K562 (cell line): ENCODE measurements around the gene P2RY8. TPM values are rescaled to one million over a fixed set of nuclear protein-coding genes. Genes with fewer than 3 reads are reported as not detected.
A peak's percentile ranks its signal among the peaks of the same experiment; 100 is the strongest.

ENCODE experiments used
- ATAC-seq: fragments of 200-7000 bp; cut with Tn5 transposase; 3 replicates; pipeline ENCODE4 v1.9.1; 2020; ENCODE audit warnings: moderate library complexity
- BruUV-seq: library from RNA; stranded (reverse); fragments of 400-500 nt; replicated peaks from 2 replicates; lab custom pipeline; 2021; lab: Mats Ljungman, UMichigan
- CTCF ChIA-PET: fragments of 300-600 bp; formaldehyde crosslinking; extraction: SDS; loops from one replicate; lab custom pipeline; 2021; ENCODE audit warnings: low intra/inter-chr PET ratio; lab: Yijun Ruan, JAX
- POLR2A ChIA-PET: fragments of 300-600, 350-650 bp; sonication (Branson Sonifier 250); formaldehyde crosslinking; extraction: SDS; loops from one replicate; lab custom pipeline; 2021; ENCODE audit warnings: antibody characterized with exemption, inconsistent platforms; lab: Yijun Ruan, JAX
- DNase-seq, 4 experiments: peaks; one replicate each; pipeline versions ENCODE4 v3.0.0 to v3.0.0-alpha.2; 2011 to 2018; ENCODE audit warnings: low spot score in 3 of 4, mixed read lengths in 3 of 4; ENCODE audit errors: extremely low read depth in 1 of 4
- FAIRE-seq: peaks from 2 replicates; lab custom pipeline; 2011; peaks lifted over from hg19 to GRCh38; lab: Jason Lieb, UNC
- H2AFZ ChIP-seq: 2 replicates; pipeline ENCODE4 v1.6.0; 2011; ENCODE audit warnings: low read depth, low read length, control low read depth, inconsistent platforms
- H3K27ac ChIP-seq: fragments of 200-600 bp; 3 replicates; pipeline ENCODE4 v1.8.0; 2011; ENCODE audit warnings: low read depth, mild to moderate bottlenecking, control low read depth, inconsistent platforms, low read length, moderate library complexity, mixed read lengths; ENCODE audit errors: extremely low read depth
- H3K27me3 ChIP-seq, 2 experiments: fragments of 300-600 bp in 1 of 2; 2 replicates in 1 of 2; 3 replicates in 1 of 2; pipeline versions ENCODE4 v1.6.0 to v1.8.0; 2011; ENCODE audit warnings: inconsistent platforms in 2 of 2, low read length in 2 of 2, mild to moderate bottlenecking in 1 of 2, mixed read lengths in 1 of 2, moderate library complexity in 1 of 2; ENCODE audit not compliant: control insufficient read depth in 2 of 2, insufficient read depth in 2 of 2
- H3K36me3 ChIP-seq: fragments of 300-600 bp; 3 replicates; pipeline ENCODE4 v1.8.0; 2011; ENCODE audit warnings: mild to moderate bottlenecking, low read length, inconsistent platforms; ENCODE audit not compliant: control insufficient read depth, insufficient read depth
- H3K4me1 ChIP-seq, 2 experiments: fragments of 200-600 bp in 1 of 2; replicated peaks in 1 of 2; 2 replicates in 1 of 2; 3 replicates in 1 of 2; pipeline versions ENCODE4 v1.5.1 to v1.8.0; 2011; ENCODE audit warnings: inconsistent platforms in 2 of 2, low read length in 2 of 2, mild to moderate bottlenecking in 1 of 2, mixed read lengths in 1 of 2, moderate library complexity in 1 of 2; ENCODE audit not compliant: control insufficient read depth in 2 of 2, insufficient read depth in 2 of 2
- H3K4me2 ChIP-seq: 2 replicates; pipeline ENCODE4 v1.6.1; 2011; ENCODE audit warnings: low read length, control low read depth, inconsistent platforms, mixed read lengths; ENCODE audit not compliant: insufficient read depth
- H3K4me3 ChIP-seq: fragments of 200-600 bp; sonication (generic), shearing (Covaris generic); 2 replicates; pipeline ENCODE4 v1.5.1; 2016; ENCODE audit warnings: control low read depth, inconsistent platforms
- H3K79me2 ChIP-seq: fragments of 200-600 bp; 3 replicates; pipeline ENCODE4 v1.8.0; 2011; ENCODE audit warnings: low read length, inconsistent platforms; ENCODE audit not compliant: control insufficient read depth, insufficient read depth
- H3K9ac ChIP-seq, 2 experiments: 2 replicates each; pipeline versions ENCODE4 v1.6.0 to v1.6.1; 2011; ENCODE audit warnings: low read depth in 2 of 2, low read length in 2 of 2, control low read depth in 1 of 2, inconsistent platforms in 1 of 2, mild to moderate bottlenecking in 1 of 2, mixed read lengths in 1 of 2; ENCODE audit not compliant: insufficient read depth in 1 of 2
- H3K9me1 ChIP-seq: one replicate; pipeline ENCODE4 v1.6.0; 2011; ENCODE audit warnings: inconsistent platforms, mild to moderate bottlenecking, low read length, moderate library complexity; ENCODE audit not compliant: control insufficient read depth, insufficient read depth
- H3K9me3 ChIP-seq: replicated peaks from 2 replicates; pipeline ENCODE4 v1.5.1; 2011; ENCODE audit warnings: low read depth, low read length, inconsistent platforms; ENCODE audit not compliant: control insufficient read depth, insufficient read depth
- H4K20me1 ChIP-seq: replicated peaks from 2 replicates; pipeline ENCODE4 v1.6.1; 2011; ENCODE audit warnings: low read length, inconsistent platforms, mixed read lengths; ENCODE audit not compliant: control insufficient read depth, insufficient read depth
- FOSL1 ChIP-seq: fragments of 200-800 bp; sonication (Bioruptor generic); conservative IDR thresholded peaks from 2 replicates; pipeline ENCODE4 v1.6.1; 2016; ENCODE audit warnings: missing genetic modification characterization, missing compliant biosample characterization
- HDGF ChIP-seq: fragments of 450-650 bp; IDR thresholded peaks from 2 replicates; pipeline ENCODE4 v1.6.1; 2016
- JUND ChIP-seq, 2 experiments: IDR thresholded peaks; 2 replicates in 1 of 2; 3 replicates in 1 of 2; pipeline ENCODE4 v1.6.1; 2011; ENCODE audit warnings: borderline replicate concordance in 2 of 2, low read depth in 2 of 2, low read length in 2 of 2, improper control_type of control experiment in 1 of 2, missing biosample characterization in 1 of 2, missing genetic modification characterization in 1 of 2, missing genetic modification reagents in 1 of 2
- SMARCA4 ChIP-seq: fragments of 450-650 bp; IDR thresholded peaks from 2 replicates; pipeline ENCODE4 v1.6.1; 2016
- SREBF2 ChIP-seq: sonication (generic); formaldehyde crosslinking; IDR thresholded peaks from 2 replicates; pipeline ENCODE4 v1.4.0; 2020; ENCODE audit warnings: mild to moderate bottlenecking, missing genetic modification reagents
- ZNF263 ChIP-seq: sonication (generic); formaldehyde crosslinking; IDR thresholded peaks from 2 replicates; pipeline ENCODE4 v1.8.0; 2022; ENCODE audit warnings: mild to moderate bottlenecking, missing genetic modification reagents, borderline replicate concordance
- ZNF316 ChIP-seq: fragments of 450-650 bp; IDR thresholded peaks from 2 replicates; pipeline ENCODE4 v1.6.1; 2016
- ZNF384 ChIP-seq: IDR thresholded peaks from 2 replicates; pipeline ENCODE4 v1.6.1; 2012; ENCODE audit warnings: low read depth, low read length, improper control_type of control experiment
- WGBS: fragments of 100-300 bp; shearing (Covaris generic); methylation state at CpG from one replicate; pipeline ENCODE4 v1.1.6; 2016; ENCODE audit warnings: low coverage, mixed read lengths; ENCODE audit not compliant: insufficient coverage; ENCODE audit errors: missing lambda C conversion rate; 5-methylcytosine and 5-hydroxymethylcytosine counted together
- in situ Hi-C: fragments of 300-500 bp; cut with MboI; formaldehyde crosslinking; loops from 4 replicates; pipeline ENCODE4 v1.15.0; 2018; ENCODE audit warnings: inconsistent platforms, mixed read lengths
- intact Hi-C: fragments of 100-400 bp; cut with micrococcal nuclease; formaldehyde crosslinking; loops from 2 replicates; pipeline ENCODE4 v1.14.2; 2022
- polyA plus RNA-seq, 8 experiments: library from polyadenylated mRNA; depleted of rRNA in 4 of 8; stranded (reverse) in 5 of 8; unstranded in 3 of 8; fragments of >200 nt; fragmentation: Nextera tagmentation in 2 of 8; fragmentation: Illumina TruSeq in 1 of 8; extraction: Ambion mirVana in 2 of 8; extraction: Trizol in 1 of 8; gene quantifications; 2 replicates each; pipeline versions ENCODE4 v1.2.1 to v1.2.3, GENCODE V29; 2011 to 2014; ENCODE audit warnings: inconsistent platforms in 1 of 8, missing spikeins in 1 of 8
- total RNA-seq, 7 experiments: library from RNA; depleted of rRNA in 6 of 7; stranded (reverse); fragments of >200 nt in 6 of 7; fragmentation: Illumina TruSeq in 2 of 7; extraction: Trizol in 2 of 7; gene quantifications; 2 replicates each; pipeline versions ENCODE4 v1.2.1 to v1.2.3, GENCODE V29; 2011 to 2021; ENCODE audit warnings: low replicate concordance in 1 of 7

P2RY8 gene
- total and polyA plus RNA-seq, 9 of the 15 experiments (the other 6 are each of a cell fraction or from before 2014, with no cell fraction given) = 0.04 to 0.69 (median 0.08) TPM; not detected in 3

DNA sequence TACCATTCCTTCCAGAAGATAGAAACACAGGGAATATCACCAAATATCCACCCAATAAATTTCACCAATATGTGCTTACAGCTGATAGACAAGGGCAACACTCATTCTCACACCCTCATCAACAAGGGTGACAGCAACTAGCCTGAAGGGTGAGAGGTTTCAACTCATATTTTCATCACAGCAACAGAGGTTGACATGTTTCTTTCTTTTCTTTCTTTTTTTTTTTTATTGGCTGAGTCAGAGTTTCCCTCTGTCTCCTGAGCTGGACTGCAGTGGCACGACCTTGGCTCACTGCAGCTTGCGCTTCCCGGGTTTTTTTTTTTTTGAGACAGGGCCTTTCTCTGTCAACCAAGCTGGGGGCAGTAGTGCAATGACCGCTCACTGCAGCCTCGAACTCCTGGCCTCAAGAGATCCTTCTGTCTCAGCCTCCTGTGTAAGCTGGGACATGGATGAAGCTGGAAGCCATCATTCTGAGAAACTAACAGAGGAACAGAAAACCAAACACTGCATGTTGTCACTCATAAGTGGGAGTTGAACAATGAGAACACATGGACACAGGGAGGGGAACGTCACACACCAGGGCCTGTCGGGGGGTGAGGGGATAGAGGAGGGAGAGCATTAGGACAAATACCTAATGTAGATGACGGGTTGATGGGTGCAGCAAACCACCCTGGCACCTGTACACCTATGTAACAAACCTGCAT, 56.8 kb downstream of the P2RY8 start:
- intact Hi-C loops = no loop called here
- no peaks in the 10 kb centered on the region for H3K79me2 ChIP-seq
- no TSS peak for BruUV-seq

More for the DNA sequence above, 56.8 kb downstream of the P2RY8 start:
- TF ChIP-seq ZNF384 (peak; percentile 48; the same call in 1 of the 2 replicates), SREBF2 (no peak), ZNF316 (peak; percentile 34; the same call in 1 of the 2 replicates), HDGF (no peak), JUND (IDR thresholded peaks at IDR 0.05; ENCODE audit: borderline replicate concordance, low read depth, low read length) (no peak), JUND (tag; IDR thresholded peaks at IDR 0.05; ENCODE audit: borderline replicate concordance, low read depth, low read length) (peak; percentile 48; the same call in 1 of the 3 replicates), SMARCA4 (peak; percentile 27; the same call in 1 of the 2 replicates), FOSL1 (tag) (peak; percentile 48), ZNF263 (CRISPR knock-in tag) (no peak)
- WGBS = 36% methylated on average over 4 of the region's 8 CpGs
- FAIRE-seq = no peak
- ChIA-PET POLR2A (no interaction called here), CTCF (no interaction called here)
- Histone ChIP-seq H3K9me1 (no peaks in the 10 kb centered on the region), H2AFZ (0 out of 2 replicates have a peak overlapping the region, but pooled peaks have one; percentile 4), H3K4me1 (peaks cover 14 to 20% of the 10 kb centered on the region in 2 experiments; a peak in 3 of 5 replicates), H3K27ac (no peak overlapping the region), H4K20me1 (no peaks in the 10 kb centered on the region), H3K27me3 (no peaks in the 10 kb centered on the region), H3K36me3 (no peaks in the 10 kb centered on the region), H3K9me3 (no peaks in the 10 kb centered on the region), H3K4me2 (no peak overlapping the region), H3K4me3 (no peak overlapping the region), H3K9ac (no peak overlapping the region)
- in situ Hi-C loops = loop anchor here (5.0 kb wide), 1 partner anchor 57 kb away; the partner anchor contains the start of gene P2RY8
- no peak for ATAC-seq
- no peak for DNase-seq
